IMR-90 (cell line): Measurements from ENCODE around the gene MTMR2. TPM values are rescaled to one million over a fixed set of nuclear protein-coding genes. Genes with fewer than 3 reads are reported as not detected.

Experiments used
- ATAC-seq: fragments of 200-7000 bp; cut with Tn5 transposase; 2 replicates; pipeline ENCODE4 v1.9.1; 2020; ENCODE audit warnings: low read depth, mild to moderate bottlenecking, moderate library complexity
- BruUV-seq: library from RNA; stranded (reverse); fragments of 400-500 nt; replicated peaks from 2 replicates; lab custom pipeline; 2021; lab: Mats Ljungman, UMichigan
- CTCF ChIA-PET: fragments of 300-600 bp; formaldehyde crosslinking; extraction: SDS; loops from one replicate; lab custom pipeline; 2021; ENCODE audit warnings: antibody characterized with exemption; lab: Yijun Ruan, JAX
- POLR2A ChIA-PET: fragments of 300-600 bp; sonication (Branson Sonifier 250); formaldehyde crosslinking; loops from one replicate; lab custom pipeline; 2022; ENCODE audit warnings: antibody characterized with exemption; ENCODE audit not compliant: unreplicated experiment; lab: Charles Lee
- DNase-seq: peaks from one replicate; pipeline ENCODE4 v3.0.0; 2013
- H2AFZ ChIP-seq: replicated peaks from 2 replicates; pipeline ENCODE3; 2013; ENCODE audit warnings: low read length, mild to moderate bottlenecking; ENCODE audit not compliant: poor library complexity
- H2AK5ac ChIP-seq: 2 replicates; pipeline ENCODE4 v1.6.1; 2013; ENCODE audit warnings: low read depth, low read length, inconsistent platforms
- H2AK9ac ChIP-seq: replicated peaks from 2 replicates; pipeline ENCODE3; 2013; ENCODE audit warnings: mild to moderate bottlenecking, low read depth, low read length, moderate library complexity; ENCODE audit not compliant: poor library complexity
- H2BK120ac ChIP-seq: 2 replicates; pipeline ENCODE4 v1.6.1; 2013; ENCODE audit warnings: low read depth, low read length, inconsistent platforms
- H2BK15ac ChIP-seq: 3 replicates; pipeline ENCODE4 v1.6.1; 2013; ENCODE audit warnings: low read depth, low read length, inconsistent platforms
- H2BK20ac ChIP-seq: 2 replicates; pipeline ENCODE4 v1.6.1; 2013; ENCODE audit warnings: low read depth, mild to moderate bottlenecking, inconsistent platforms, low read length, moderate library complexity
- H2BK5ac ChIP-seq: 2 replicates; pipeline ENCODE4 v1.6.1; 2013; ENCODE audit warnings: mild to moderate bottlenecking, low read depth, low read length, inconsistent platforms; ENCODE audit not compliant: poor library complexity, severe bottlenecking
- H3K14ac ChIP-seq: replicated peaks from 2 replicates; pipeline ENCODE4 v1.6.1; 2013; ENCODE audit warnings: low read depth, low read length, inconsistent platforms
- H3K18ac ChIP-seq: 2 replicates; pipeline ENCODE4 v1.6.1; 2013; ENCODE audit warnings: low read depth, low read length, control low read depth
- H3K23ac ChIP-seq: 2 replicates; pipeline ENCODE4 v1.6.1; 2013; ENCODE audit warnings: low read depth, low read length, inconsistent platforms
- H3K27ac ChIP-seq: 2 replicates; pipeline ENCODE4 v1.5.1; 2013; ENCODE audit warnings: mild to moderate bottlenecking, control low read depth, low read length; ENCODE audit not compliant: insufficient read depth
- H3K27me3 ChIP-seq: 2 replicates; pipeline ENCODE4 v1.6.1; 2013; ENCODE audit warnings: low read length; ENCODE audit not compliant: control insufficient read depth, insufficient read depth
- H3K36me3 ChIP-seq: 2 replicates; pipeline ENCODE4 v1.6.1; 2013; ENCODE audit warnings: low read length, mixed read lengths; ENCODE audit not compliant: control insufficient read depth, insufficient read depth
- H3K4ac ChIP-seq: 2 replicates; pipeline ENCODE4 v1.6.1; 2013; ENCODE audit warnings: low read depth, low read length, inconsistent platforms
- H3K4me1 ChIP-seq: 2 replicates; pipeline ENCODE4 v1.6.1; 2013; ENCODE audit warnings: low read length, mixed read lengths; ENCODE audit not compliant: control insufficient read depth, insufficient read depth
- H3K4me2 ChIP-seq: 2 replicates; pipeline ENCODE4 v1.6.1; 2013; ENCODE audit warnings: low read depth, mild to moderate bottlenecking, control low read depth, low read length, moderate library complexity
- H3K4me3 ChIP-seq: 2 replicates; pipeline ENCODE4 v1.5.1; 2013; ENCODE audit warnings: low read depth, mild to moderate bottlenecking, control low read depth, low read length, moderate library complexity; ENCODE audit not compliant: insufficient read depth
- H3K56ac ChIP-seq: 2 replicates; pipeline ENCODE4 v1.6.1; 2013; ENCODE audit warnings: low read length, inconsistent platforms; ENCODE audit not compliant: insufficient read depth; ENCODE audit errors: extremely low read depth
- H3K79me1 ChIP-seq, 2 experiments: 2 replicates each; pipeline ENCODE4 v1.6.1; 2013; ENCODE audit warnings: low read length in 2 of 2, inconsistent platforms in 1 of 2, low read depth in 1 of 2
- H3K9ac ChIP-seq: 2 replicates; pipeline ENCODE4 v1.6.1; 2013; ENCODE audit warnings: low read depth, low read length, control low read depth
- H3K9me1 ChIP-seq: 2 replicates; pipeline ENCODE4 v1.6.1; 2013; ENCODE audit warnings: low read length, inconsistent platforms; ENCODE audit not compliant: insufficient read depth
- H3K9me3 ChIP-seq: 2 replicates; pipeline ENCODE4 v1.6.1; 2013; ENCODE audit warnings: low read length; ENCODE audit not compliant: control insufficient read depth, insufficient read depth
- H4K20me1 ChIP-seq: 2 replicates; pipeline ENCODE4 v1.6.1; 2013; ENCODE audit warnings: low read length, inconsistent platforms; ENCODE audit not compliant: insufficient read depth
- H4K5ac ChIP-seq: 2 replicates; pipeline ENCODE4 v1.6.1; 2013; ENCODE audit warnings: mild to moderate bottlenecking, low read depth, low read length, control low read depth
- H4K8ac ChIP-seq, 2 experiments: 2 replicates each; pipeline ENCODE4 v1.6.1; 2013; ENCODE audit warnings: low read depth in 2 of 2, low read length in 2 of 2, control low read depth in 1 of 2, inconsistent platforms in 1 of 2
- H4K91ac ChIP-seq: 2 replicates; pipeline ENCODE4 v1.6.1; 2013; ENCODE audit warnings: low read depth, low read length, inconsistent platforms; ENCODE audit not compliant: insufficient read depth
- RAD21 ChIP-seq: IDR thresholded peaks from 2 replicates; pipeline ENCODE4 v1.6.1; 2012; ENCODE audit warnings: low read length, improper control_type of control experiment
- RFX5 ChIP-seq: IDR thresholded peaks from 2 replicates; pipeline ENCODE4 v1.8.0; 2012; ENCODE audit warnings: low read depth, mild to moderate bottlenecking, low read length, moderate library complexity
- WGBS, 2 experiments: methylation state at CpG; one replicate each; pipeline versions ENCODE4 v1.1.5 to v1.1.7; 2013; ENCODE audit warnings: missing lambda C conversion rate in 2 of 2; ENCODE audit not compliant: insufficient read length in 1 of 2; ENCODE audit errors: extremely low coverage in 2 of 2; 5-methylcytosine and 5-hydroxymethylcytosine counted together
- dilution Hi-C: fragments of 300-500 bp; cut with HindIII; formaldehyde crosslinking; loops from one replicate; pipeline ENCODE4 v1.14.3; 2018; ENCODE audit warnings: low sequenced_read_pairs; ENCODE audit not compliant: unreplicated experiment
- in situ Hi-C: fragments of 300-500 bp; cut with MboI; formaldehyde crosslinking; loops from 3 replicates; pipeline ENCODE4 v1.14.3; 2019; ENCODE audit warnings: low sequenced_read_pairs, inconsistent platforms, mixed read lengths
- intact Hi-C: fragments of 100-400 bp; cut with micrococcal nuclease; formaldehyde crosslinking; loops from 2 replicates; pipeline ENCODE4 v1.10.0; 2022
- polyA plus RNA-seq, 3 experiments: library from polyadenylated mRNA; depleted of rRNA; stranded (reverse); fragments of >200 nt; gene quantifications; 2 replicates each; pipeline ENCODE4 v1.2.3, GENCODE V29; 2012; ENCODE audit warnings: low replicate concordance in 1 of 3
- total RNA-seq: library from RNA; depleted of rRNA; stranded (reverse); fragments of >200 nt; gene quantifications from 2 replicates; pipeline ENCODE4 v1.2.3, GENCODE V29; 2012

Gene MTMR2
- total and polyA plus RNA-seq, 2 of the 4 experiments (the other 2 are of a cell fraction), result 16.6 to 30.6 TPM

- H2BK15ac ChIP-seq, result no peak overlapping the region
- H3K4me2 ChIP-seq, result no peak overlapping the region; the same call in 1 of the 2 replicates
- H4K5ac ChIP-seq, result no peak overlapping the region
- H3K27ac ChIP-seq, result no peak overlapping the region
- H3K4me1 ChIP-seq, result peaks cover 8% of the 10 kb centered on the region; the same call in 1 of the 2 replicates
- no TSS peak for BruUV-seq
- H4K91ac ChIP-seq, result 0 out of 2 replicates have a peak overlapping the region, but pooled peaks have one; percentile 16
- peaks cover 8% of the 10 kb centered on the region; the same call in 1 of the 2 replicates for H4K20me1 ChIP-seq
- in situ Hi-C loops (no loop called here), intact Hi-C loops (no loop called here), dilution Hi-C loops (no loop called here)
- POLR2A ChIA-PET, result no interaction called here
- H3K9me1 ChIP-seq, result peaks cover 11% of the 10 kb centered on the region
- peak overlapping the region; percentile 48 for H2BK5ac ChIP-seq
- H2AFZ ChIP-seq, result no peak overlapping the region
- no peak overlapping the region for H3K4me3 ChIP-seq
- peak; percentile 48; the same call in 1 of the 2 replicates for TF ChIP-seq RFX5
- TF ChIP-seq RAD21, result no peak
- no peak overlapping the region for H2AK9ac ChIP-seq
- H3K4ac ChIP-seq, result no peak overlapping the region
- no peak overlapping the region for H3K56ac ChIP-seq
- H3K18ac ChIP-seq, result no peak overlapping the region
- 10% methylated on average over 2 of the region's 8 CpGs; no CpG with 5 or more reads in 1 of the 2 experiments for whole genome bisulfite sequencing, 2 experiments
- ATAC-seq (no peak), DNase-seq (peak; percentile 30)
- H3K79me1 ChIP-seq, result peaks cover 23 to 58% of the 10 kb centered on the region in 2 experiments
- H3K9ac ChIP-seq, result no peak overlapping the region
- H3K36me3 ChIP-seq, result no peaks in the 10 kb centered on the region
- peak overlapping the region; percentile 31 for H3K23ac ChIP-seq
- CTCF ChIA-PET, result no interaction called here
- peak overlapping the region; percentile 87 for H2AK5ac ChIP-seq
- H3K27me3 ChIP-seq, result no peaks in the 10 kb centered on the region
- H2BK120ac ChIP-seq, result no peak overlapping the region
- peak overlapping the region; percentile 41 to 49; a peak in 1 of 4 replicates for H4K8ac ChIP-seq
- H3K9me3 ChIP-seq, result no peaks in the 10 kb centered on the region
- peak overlapping the region; percentile 68 for H3K14ac ChIP-seq
- no peak overlapping the region for H2BK20ac ChIP-seq
Observed at GRCh38 chr11:95917193-95918036, 6.5 kb downstream of the MTMR2 start.
